Neural progenitor cell (in vitro differentiated cells): ENCODE results near the gene NTRK3. TPM values are rescaled to one million over a fixed set of nuclear protein-coding genes. Genes with fewer than 3 reads are reported as not detected.

Experiments
- DNase-seq: peaks from one replicate; pipeline ENCODE4 v3.0.0-alpha.2; 2016; ENCODE audit warnings: low spot score
- H2AFZ ChIP-seq: fragments of 200-600 bp; sonication (generic); replicated peaks from 2 replicates; pipeline ENCODE4 v1.6.1; 2016; ENCODE audit warnings: antibody characterized with exemption
- H3F3A ChIP-seq: fragments of 200-600 bp; sonication (generic); 2 replicates; pipeline ENCODE4 v1.6.1; 2016; ENCODE audit warnings: antibody characterized with exemption, low read depth
- H3K27ac ChIP-seq: fragments of 200-600 bp; sonication (generic); 2 replicates; pipeline ENCODE4 v1.5.1; 2016; ENCODE audit warnings: mild to moderate bottlenecking
- H3K27me3 ChIP-seq: fragments of 200-600 bp; sonication (generic); 2 replicates; pipeline ENCODE4 v1.6.1; 2016; ENCODE audit warnings: mild to moderate bottlenecking, moderate library complexity
- H3K36me3 ChIP-seq: fragments of 200-600 bp; sonication (generic); 2 replicates; pipeline ENCODE4 v1.5.1; 2016
- H3K4me1 ChIP-seq: fragments of 200-600 bp; sonication (generic); 2 replicates; pipeline ENCODE4 v1.6.1; 2016; ENCODE audit warnings: mixed run types
- H3K4me2 ChIP-seq: fragments of 200-600 bp; sonication (generic); 2 replicates; pipeline ENCODE4 v1.6.1; 2016
- H3K4me3 ChIP-seq: fragments of 200-600 bp; sonication (generic); 2 replicates; pipeline ENCODE4 v1.5.1; 2016
- H3K79me2 ChIP-seq: fragments of 200-600 bp; sonication (generic); 2 replicates; pipeline ENCODE4 v1.6.1; 2016; ENCODE audit warnings: low read depth
- H3K9ac ChIP-seq: fragments of 200-600 bp; sonication (generic); 2 replicates; pipeline ENCODE4 v1.6.1; 2016
- H3K9me3 ChIP-seq: fragments of 200-600 bp; sonication (generic); 2 replicates; pipeline ENCODE4 v1.5.1; 2016; ENCODE audit warnings: low read depth
- H4K20me1 ChIP-seq: fragments of 200-600 bp; sonication (generic); 2 replicates; pipeline ENCODE4 v1.6.1; 2016; ENCODE audit warnings: low read depth
- H3K27ac Mint-ChIP-seq: 3 replicates; pipeline ENCODE4 v1.8.0; 2021; ENCODE audit warnings: mixed read lengths
- H3K27me3 Mint-ChIP-seq: 2 replicates; pipeline ENCODE4 v1.8.0; 2022; ENCODE audit warnings: low read depth, mild to moderate bottlenecking, inconsistent platforms, moderate library complexity, mixed read lengths; ENCODE audit not compliant: insufficient read depth
- H3K36me3 Mint-ChIP-seq: 3 replicates; pipeline ENCODE4 v1.8.0; 2021; ENCODE audit warnings: mixed read lengths
- H3K4me1 Mint-ChIP-seq: 3 replicates; pipeline ENCODE4 v1.8.0; 2021; ENCODE audit warnings: mixed read lengths
- H3K4me3 Mint-ChIP-seq: 3 replicates; pipeline ENCODE4 v1.8.0; 2021; ENCODE audit warnings: mild to moderate bottlenecking, moderate library complexity, mixed read lengths
- H3K9me3 Mint-ChIP-seq: 3 replicates; pipeline ENCODE4 v1.8.0; 2020; ENCODE audit warnings: mixed read lengths
- CTCF ChIP-seq: fragments of 200-600 bp; sonication (generic); IDR thresholded peaks from 2 replicates; pipeline ENCODE4 v1.5.1; 2017; ENCODE audit warnings: antibody characterized with exemption, mild to moderate bottlenecking
- EZH2 ChIP-seq: fragments of 200-600 bp; sonication (generic); IDR thresholded peaks from 2 replicates; pipeline ENCODE4 v1.6.1; 2017; ENCODE audit warnings: antibody characterized with exemption, mild to moderate bottlenecking, moderate library complexity
- EZH2phosphoT487 ChIP-seq: fragments of 200-600 bp; sonication (generic); IDR thresholded peaks from 2 replicates; pipeline ENCODE4 v1.6.1; 2017; ENCODE audit warnings: antibody characterized with exemption
- total RNA-seq: library from RNA; depleted of rRNA; stranded (reverse); fragments of >200 nt; gene quantifications from 2 replicates; pipeline ENCODE4 v1.2.3, GENCODE V29; 2015; ENCODE audit warnings: low replicate concordance

Gene NTRK3
- total RNA-seq, 1 donor from 2014 or later: 2.0 TPM

- Histone ChIP-seq H3K9ac (no peak overlapping the region), H3K4me3 (no peak overlapping the region), H4K20me1 (no peaks in the 10 kb centered on the region), H3K27me3 (no peaks in the 10 kb centered on the region), H3K4me2 (peak overlapping the region; percentile 38), H2AFZ (no peak overlapping the region), H3K36me3 (no peaks in the 10 kb centered on the region), H3K4me1 (peaks cover 14% of the 10 kb centered on the region), H3K79me2 (no peaks in the 10 kb centered on the region), H3K9me3 (no peaks in the 10 kb centered on the region), H3K27ac (peak overlapping the region; percentile 46), H3F3A (peaks cover 8% of the 10 kb centered on the region)
- Mint-ChIP-seq H3K4me3 (no peak overlapping the region), H3K9me3 (peaks cover 12% of the 10 kb centered on the region), H3K4me1 (peaks cover 20% of the 10 kb centered on the region), H3K27ac (no peak overlapping the region), H3K27me3 (peaks cover 7% of the 10 kb centered on the region), H3K36me3 (peaks cover 4% of the 10 kb centered on the region)
- peak; percentile 67 for DNase-seq
- TF ChIP-seq EZH2phosphoT487: no peak
- no peak for TF ChIP-seq EZH2
- no peak for TF ChIP-seq CTCF
Observed at GRCh38 chr15:88029696-88030095, 226.8 kb downstream of the NTRK3 start.

GRCh38 chr15:88028024-88028423, 228.5 kb downstream of the NTRK3 start:
- TF ChIP-seq CTCF (no peak), EZH2 (no peak), EZH2phosphoT487 (no peak)
- Mint-ChIP-seq H3K4me1 (peaks cover 33% of the 10 kb centered on the region), H3K27me3 (peaks cover 7% of the 10 kb centered on the region), H3K4me3 (no peak overlapping the region), H3K36me3 (peaks cover 4% of the 10 kb centered on the region), H3K27ac (no peak overlapping the region), H3K9me3 (peaks cover 12% of the 10 kb centered on the region)
- Histone ChIP-seq H3K9ac (no peak overlapping the region), H4K20me1 (no peaks in the 10 kb centered on the region), H2AFZ (no peak overlapping the region), H3K79me2 (no peaks in the 10 kb centered on the region), H3K27me3 (no peaks in the 10 kb centered on the region), H3F3A (peaks cover 17% of the 10 kb centered on the region), H3K4me3 (no peak overlapping the region), H3K4me2 (no peak overlapping the region), H3K9me3 (no peaks in the 10 kb centered on the region), H3K36me3 (no peaks in the 10 kb centered on the region), H3K27ac (no peak overlapping the region), H3K4me1 (peaks cover 24% of the 10 kb centered on the region)
- no peak for DNase-seq

- Histone ChIP-seq H4K20me1 (no peaks in the 10 kb centered on the region), H3K27me3 (no peaks in the 10 kb centered on the region), H3K9me3 (no peaks in the 10 kb centered on the region), H3K4me2 (peak overlapping the region; percentile 27), H3K79me2 (no peaks in the 10 kb centered on the region), H3K9ac (no peak overlapping the region), H2AFZ (no peak overlapping the region), H3F3A (peaks cover 9% of the 10 kb centered on the region), H3K4me1 (peaks cover 14% of the 10 kb centered on the region), H3K36me3 (no peaks in the 10 kb centered on the region), H3K4me3 (no peak overlapping the region), H3K27ac (peak overlapping the region; percentile 60)
- Mint-ChIP-seq H3K9me3 (peaks cover 6% of the 10 kb centered on the region), H3K27me3 (peaks cover 3% of the 10 kb centered on the region), H3K4me1 (peaks cover 33% of the 10 kb centered on the region), H3K36me3 (peaks cover 4% of the 10 kb centered on the region), H3K27ac (peak overlapping the region; percentile 85), H3K4me3 (no peak overlapping the region)
- TF ChIP-seq CTCF (no peak), EZH2 (no peak), EZH2phosphoT487 (no peak)
- peak; percentile 73 for DNase-seq
Observed at GRCh38 chr15:88023914-88024313, 232.6 kb downstream of the NTRK3 start.
